HEK293 (cell line): ENCODE data around the gene STEAP3.

Source experiments
- HOXA7 ChIP-seq: sonication (generic); formaldehyde crosslinking; IDR thresholded peaks from 2 replicates; pipeline ENCODE4 v1.8.1; 2022; ENCODE audit warnings: missing genetic modification reagents, borderline replicate concordance
- PBX3 ChIP-seq: sonication (generic); formaldehyde crosslinking; IDR thresholded peaks from 2 replicates; pipeline ENCODE4 v1.8.1; 2022; ENCODE audit warnings: mild to moderate bottlenecking, moderate library complexity, missing genetic modification reagents
- RBAK ChIP-seq: fragments of 450-650 bp; formaldehyde crosslinking; IDR thresholded peaks from 2 replicates; pipeline ENCODE4 v1.5.1; 2016; ENCODE audit warnings: missing biosample characterization, missing genetic modification characterization
- REPIN1 ChIP-seq: fragments of 450-650 bp; formaldehyde crosslinking; IDR thresholded peaks from 2 replicates; pipeline ENCODE4 v1.5.1; 2017; ENCODE audit warnings: missing biosample characterization, missing genetic modification characterization, low read depth
- TCF7L2 ChIP-seq: IDR thresholded peaks from 2 replicates; pipeline ENCODE4 v1.6.1; 2011; ENCODE audit warnings: low read depth, mild to moderate bottlenecking, inconsistent platforms, low read length, moderate library complexity, borderline replicate concordance
- YY1 ChIP-seq: fragments of 450-650 bp; formaldehyde crosslinking; IDR thresholded peaks from 2 replicates; pipeline ENCODE4 v1.5.1; 2018; ENCODE audit warnings: missing biosample characterization, missing genetic modification characterization
- ZNF174 ChIP-seq: fragments of 450-650 bp; formaldehyde crosslinking; IDR thresholded peaks from 2 replicates; pipeline ENCODE4 v1.5.0; 2017; ENCODE audit warnings: missing biosample characterization, mild to moderate bottlenecking, missing genetic modification characterization
- ZNF274 ChIP-seq, 2 experiments: fragments of 200-500 bp in 1 of 2; fragments of 450-650 bp in 1 of 2; sonication (Bioruptor generic) in 1 of 2; formaldehyde crosslinking in 1 of 2; IDR thresholded peaks; 2 replicates each; pipeline versions ENCODE4 v1.5.1 to v1.6.1; 2014 to 2016; ENCODE audit warnings: borderline replicate concordance in 1 of 2, inconsistent platforms in 1 of 2, low read length in 1 of 2, missing biosample characterization in 1 of 2, missing genetic modification characterization in 1 of 2
- ZNF600 ChIP-seq: fragments of 450-650 bp; formaldehyde crosslinking; IDR thresholded peaks from 2 replicates; pipeline ENCODE4 v1.5.1; 2016; ENCODE audit warnings: missing biosample characterization, missing genetic modification characterization
- ZNF830 ChIP-seq: fragments of 450-650 bp; IDR thresholded peaks from 2 replicates; pipeline ENCODE4 v1.5.0; 2018; ENCODE audit warnings: missing biosample characterization, missing genetic modification characterization, low read depth, mild to moderate bottlenecking, moderate library complexity
- TF ChIP-seq, protein P1 (sequence below): fragments of 450-650 bp; formaldehyde crosslinking; IDR thresholded peaks from 2 replicates; pipeline ENCODE4 v1.5.1; 2016; ENCODE audit warnings: missing biosample characterization, missing genetic modification characterization
- TF ChIP-seq, protein P2 (sequence below): fragments of 450-650 bp; formaldehyde crosslinking; IDR thresholded peaks from 2 replicates; pipeline ENCODE4 v1.5.1; 2016; ENCODE audit warnings: missing biosample characterization, missing genetic modification characterization, low read depth

- TF ChIP-seq HOXA7: no peak
- TF ChIP-seq TCF7L2: no peak
- no peak for TF ChIP-seq ZNF830 (tag by site-specific recombination)
- no peak for TF ChIP-seq YY1 (tag by site-specific recombination)
- TF ChIP-seq, protein P1, sequence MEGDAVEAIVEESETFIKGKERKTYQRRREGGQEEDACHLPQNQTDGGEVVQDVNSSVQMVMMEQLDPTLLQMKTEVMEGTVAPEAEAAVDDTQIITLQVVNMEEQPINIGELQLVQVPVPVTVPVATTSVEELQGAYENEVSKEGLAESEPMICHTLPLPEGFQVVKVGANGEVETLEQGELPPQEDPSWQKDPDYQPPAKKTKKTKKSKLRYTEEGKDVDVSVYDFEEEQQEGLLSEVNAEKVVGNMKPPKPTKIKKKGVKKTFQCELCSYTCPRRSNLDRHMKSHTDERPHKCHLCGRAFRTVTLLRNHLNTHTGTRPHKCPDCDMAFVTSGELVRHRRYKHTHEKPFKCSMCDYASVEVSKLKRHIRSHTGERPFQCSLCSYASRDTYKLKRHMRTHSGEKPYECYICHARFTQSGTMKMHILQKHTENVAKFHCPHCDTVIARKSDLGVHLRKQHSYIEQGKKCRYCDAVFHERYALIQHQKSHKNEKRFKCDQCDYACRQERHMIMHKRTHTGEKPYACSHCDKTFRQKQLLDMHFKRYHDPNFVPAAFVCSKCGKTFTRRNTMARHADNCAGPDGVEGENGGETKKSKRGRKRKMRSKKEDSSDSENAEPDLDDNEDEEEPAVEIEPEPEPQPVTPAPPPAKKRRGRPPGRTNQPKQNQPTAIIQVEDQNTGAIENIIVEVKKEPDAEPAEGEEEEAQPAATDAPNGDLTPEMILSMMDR (tag by site-specific recombination): no peak
- TF ChIP-seq ZNF274 (IDR thresholded peaks at IDR 0.05; ENCODE audit: low read length): no peak
- no peak for TF ChIP-seq ZNF274 (tag by site-specific recombination; IDR thresholded peaks at IDR 0.05; ENCODE audit: borderline replicate concordance)
- no peak for TF ChIP-seq RBAK (tag by site-specific recombination)
- no peak for TF ChIP-seq REPIN1 (tag by site-specific recombination)
- TF ChIP-seq ZNF600 (tag by site-specific recombination): no peak
- TF ChIP-seq PBX3 (CRISPR knock-in tag): no peak
- no peak for TF ChIP-seq ZNF174
- TF ChIP-seq, protein P2, sequence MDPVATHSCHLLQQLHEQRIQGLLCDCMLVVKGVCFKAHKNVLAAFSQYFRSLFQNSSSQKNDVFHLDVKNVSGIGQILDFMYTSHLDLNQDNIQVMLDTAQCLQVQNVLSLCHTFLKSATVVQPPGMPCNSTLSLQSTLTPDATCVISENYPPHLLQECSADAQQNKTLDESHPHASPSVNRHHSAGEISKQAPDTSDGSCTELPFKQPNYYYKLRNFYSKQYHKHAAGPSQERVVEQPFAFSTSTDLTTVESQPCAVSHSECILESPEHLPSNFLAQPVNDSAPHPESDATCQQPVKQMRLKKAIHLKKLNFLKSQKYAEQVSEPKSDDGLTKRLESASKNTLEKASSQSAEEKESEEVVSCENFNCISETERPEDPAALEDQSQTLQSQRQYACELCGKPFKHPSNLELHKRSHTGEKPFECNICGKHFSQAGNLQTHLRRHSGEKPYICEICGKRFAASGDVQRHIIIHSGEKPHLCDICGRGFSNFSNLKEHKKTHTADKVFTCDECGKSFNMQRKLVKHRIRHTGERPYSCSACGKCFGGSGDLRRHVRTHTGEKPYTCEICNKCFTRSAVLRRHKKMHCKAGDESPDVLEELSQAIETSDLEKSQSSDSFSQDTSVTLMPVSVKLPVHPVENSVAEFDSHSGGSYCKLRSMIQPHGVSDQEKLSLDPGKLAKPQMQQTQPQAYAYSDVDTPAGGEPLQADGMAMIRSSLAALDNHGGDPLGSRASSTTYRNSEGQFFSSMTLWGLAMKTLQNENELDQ: no peak
These were observed 44.4 kb upstream of the STEAP3 start for GRCh38 chr2:119179202-119179601.
